ENCODE measurements around the gene ADAMTS2. TPM values are rescaled to one million over a fixed set of nuclear protein-coding genes. Genes with fewer than 3 reads are reported as not detected.

Gene ADAMTS2
- total RNA-seq (2012; rRNA removed) = 18.3 and 19.0 TPM in 2 replicates
- polyA plus RNA-seq (2012; rRNA removed) = 58.8 and 68.2 TPM in 2 replicates
- 45.1 and 77.2 TPM in 2 replicates for polyA plus RNA-seq (2012; cell fraction: cytosol; rRNA removed)
- polyA plus RNA-seq (2012; cell fraction: nucleus; rRNA removed; ENCODE audit: low replicate concordance) = 77.0 and 118 TPM in 2 replicates
- percentile 79 among the genes with signal in this experiment for Bru-seq, nascent RNA
- percentile 73 among the genes with signal in this experiment for BruChase-seq, experiment 1, labeled RNA remaining after a 6-hour chase
- percentile 86 among the genes with signal in this experiment for BruChase-seq, experiment 2, labeled RNA remaining after a 2-hour chase
- long read RNA-seq, full-length matches to known transcripts = 40 of 109 reads
- long read RNA-seq, partial matches to known transcripts = 28 of 109 reads
- long read RNA-seq, other reads (novel, unspliced or antisense) = 41 of 109 reads

GRCh38 chr5:179345433-179346321 is at the start of gene ADAMTS2:
TSS of gene ADAMTS2 (minus strand) at chr5:179345461. CDS start at chr5:179345328, 133 bp downstream.
- Histone ChIP-seq H3K18ac (ENCODE audit: low read depth, low read length) (peak within 1 kb of the TSS; percentile 31; the same call in 1 of the 2 replicates), H3K9ac (ENCODE audit: low read depth, low read length) (peak within 1 kb of the TSS; percentile 89), H4K91ac (ENCODE audit: insufficient read depth, low read depth, low read length) (peak within 1 kb of the TSS; percentile 28; the same call in 1 of the 2 replicates), H2AK5ac (ENCODE audit: low read depth, low read length) (peak within 1 kb of the TSS; percentile 75), H3K4me1 (ENCODE audit: control insufficient read depth, insufficient read depth, low read length) (peaks cover 15% of the 10 kb centered on the region), H3K56ac (ENCODE audit: extremely low read depth, insufficient read depth, low read length) (no peak within 1 kb of the TSS), H2BK15ac (ENCODE audit: low read depth, low read length) (no peak within 1 kb of the TSS; the same call in 2 of the 3 replicates), H3K27ac (ENCODE audit: insufficient read depth, low read length) (peak within 1 kb of the TSS; percentile 74), H2BK20ac (ENCODE audit: low read depth, low read length) (no peak within 1 kb of the TSS; the same call in 1 of the 2 replicates), H3K14ac (replicated peaks; ENCODE audit: low read depth, low read length) (peak within 1 kb of the TSS; percentile 77), H3K4me3 (ENCODE audit: insufficient read depth, low read depth, low read length) (peak within 1 kb of the TSS; percentile 93), H3K79me1 (ENCODE audit: low read depth in 1 of 2, low read length in 2 of 2) (peaks cover 13 to 34% of the 10 kb centered on the region in 2 experiments), H3K4me2 (ENCODE audit: low read depth, low read length) (peak within 1 kb of the TSS; percentile 85), H3K27me3 (ENCODE audit: control insufficient read depth, insufficient read depth, low read length) (no peaks in the 10 kb centered on the region; the same call in 1 of the 2 replicates), H3K36me3 (ENCODE audit: control insufficient read depth, insufficient read depth, low read length) (0 out of 2 replicates have a peak, but pooled peaks cover 3% of the 10 kb centered on the region), H3K23ac (ENCODE audit: low read depth, low read length) (peak within 1 kb of the TSS; percentile 62; the same call in 1 of the 2 replicates), H3K9me3 (ENCODE audit: control insufficient read depth, insufficient read depth, low read length) (no peaks in the 10 kb centered on the region), H2AK9ac (replicated peaks; ENCODE audit: low read depth, low read length, poor library complexity) (peak within 1 kb of the TSS; percentile 97), H4K8ac (ENCODE audit: low read depth in 2 of 2, low read length in 2 of 2) (peak within 1 kb of the TSS in 1 of 2 experiments; percentile 71; a peak in 1 of 4 replicates), H3K4ac (ENCODE audit: low read depth, low read length) (peak within 1 kb of the TSS; percentile 65), H4K5ac (ENCODE audit: low read depth, low read length) (peak within 1 kb of the TSS; percentile 42; the same call in 1 of the 2 replicates), H2BK5ac (ENCODE audit: low read depth, low read length, poor library complexity, severe bottlenecking) (peak within 1 kb of the TSS; percentile 44), H3K9me1 (ENCODE audit: insufficient read depth, low read length) (peaks cover 4% of the 10 kb centered on the region), H2AFZ (replicated peaks; ENCODE audit: low read length, poor library complexity) (peak within 1 kb of the TSS; percentile 91), H2BK120ac (ENCODE audit: low read depth, low read length) (peak within 1 kb of the TSS; percentile 60), H4K20me1 (ENCODE audit: insufficient read depth, low read length) (peaks cover 26% of the 10 kb centered on the region)
- DNase-seq (peak; percentile 56), ATAC-seq (ENCODE audit: low read depth) (peak; percentile 61)
- dilution Hi-C loops (cut with HindIII; ENCODE audit: low sequenced_read_pairs, unreplicated experiment) (no loop called here), intact Hi-C loops (cut with micrococcal nuclease) (loop anchor here (1.0 to 2.0 kb wide), 3 partner anchors 33 to 143 kb away; no protein-coding TSS in a partner anchor), in situ Hi-C loops (cut with MboI; ENCODE audit: low sequenced_read_pairs) (loop anchor here (5.0 to 10.0 kb wide), 2 partner anchors 149 to 178 kb away; no protein-coding TSS in a partner anchor)
- BruUV-seq (replicated peaks) = no TSS peak
- 0% methylated on average over 11 of the region's 67 CpGs; no CpG with 5 or more reads in 1 of the 2 experiments for whole genome bisulfite sequencing, 2 experiments (ENCODE audit: extremely low coverage in 2 of 2, insufficient read length in 1 of 2)
- TF ChIP-seq CTCF (conservative IDR thresholded peaks at IDR 0.05; ENCODE audit: low read depth, low read length) (0 out of 2 replicates have a peak, but pooled peaks have one; percentile 19), CHD1 (IDR thresholded peaks at IDR 0.05; ENCODE audit: low read depth, low read length) (no peak), RAD21 (IDR thresholded peaks at IDR 0.05; ENCODE audit: low read length) (peak; percentile 34; the same call in 1 of the 2 replicates), MAZ (IDR thresholded peaks at IDR 0.05; ENCODE audit: borderline replicate concordance, low read depth, low read length) (0 out of 2 replicates have a peak, but pooled peaks have one; percentile 34), NFE2L2 (IDR thresholded peaks at IDR 0.05; ENCODE audit: low read depth, low read length) (no peak), RFX5 (IDR thresholded peaks at IDR 0.05; ENCODE audit: low read depth, low read length) (no peak)
- ChIA-PET CTCF (no interaction called here), POLR2A (ENCODE audit: unreplicated experiment) (interaction anchor here (0.6 kb wide), 1 partner anchor 567 kb away, joined by 9 read pairs; no protein-coding TSS in a partner anchor)
